Transverse colon (tissue), 4 donors: ENCODE measurements around the gene MYO15B.
A peak's percentile ranks its signal among the peaks of the same experiment; 100 is the strongest.

Source experiments
- CTCF ChIP-seq, 5 experiments: fragments of 200-600 bp in 3 of 5; fragments of 450-650 bp in 2 of 5; sonication (generic) in 3 of 5; IDR thresholded peaks; 1 replicate in 2 of 5; 2 replicates in 3 of 5; pipeline ENCODE4 v1.5.1; 2016 to 2017; ENCODE audit warnings: antibody characterized with exemption in 5 of 5, inconsistent platforms in 3 of 5, mild to moderate bottlenecking in 2 of 5, moderate library complexity in 1 of 5
- EP300 ChIP-seq: sonication (generic); formaldehyde crosslinking; IDR thresholded peaks from one replicate; pipeline ENCODE4 v1.6.1; 2017; ENCODE audit warnings: antibody characterized with exemption, low read depth
- POLR2AphosphoS5 ChIP-seq, 3 donors: sonication (generic); formaldehyde crosslinking; IDR thresholded peaks; one replicate each; pipeline ENCODE4 v1.6.1; 2016; ENCODE audit warnings: antibody characterized with exemption in 3 of 3

- peak in 1 of 5 experiments; percentile 8 for TF ChIP-seq CTCF (IDR thresholded peaks at IDR 0.05)
- peak; percentile 81 for TF ChIP-seq EP300
- TF ChIP-seq POLR2AphosphoS5 (IDR thresholded peaks at IDR 0.05) = peak; percentile 65 to 85 (median 79)
These were observed 38.1 kb upstream of the MYO15B start for GRCh38 chr17:75549246-75550138.
